Posterior cingulate gyrus (tissue), 11 donors: ENCODE measurements around the gene TTC13.

ENCODE experiments used
- DNase-seq, 10 donors: peaks; one replicate each; pipeline versions ENCODE4 v3.0.0 to v3.0.0-alpha.2; 2020 to 2021; ENCODE audit warnings: mixed read lengths in 3 of 10
- intact Hi-C: fragments of 100-400 bp; cut with DNase I; formaldehyde crosslinking; loops from one replicate; pipeline ENCODE4 v1.15.1; 2023

Gene TTC13

GRCh38 chr1:230860617-230861384, 117.9 kb downstream of the TTC13 start:
- DNase-seq = no peak
- intact Hi-C loops = no loop called here

- DNase-seq = peak; percentile 76 to 97 (median 80)
- intact Hi-C loops = loop anchor here (1.0 to 5.0 kb wide), 2 partner anchors 37 to 52 kb away; no protein-coding TSS in a partner anchor
Observed at GRCh38 chr1:230858918-230859729, 119.5 kb downstream of the TTC13 start.

- intact Hi-C loops = loop anchor here (5.0 kb wide), 1 partner anchor 36 kb away; no protein-coding TSS in a partner anchor
- DNase-seq = no peak
Observed at GRCh38 chr1:230858236-230858820, 120.3 kb downstream of the TTC13 start.

- DNase-seq = no peak
- intact Hi-C loops = loop anchor here (5.0 kb wide), 1 partner anchor 36 kb away; no protein-coding TSS in a partner anchor
Observed at GRCh38 chr1:230857822-230858221, 120.8 kb downstream of the TTC13 start.

- intact Hi-C loops = loop anchor here (5.0 kb wide), 1 partner anchor 35 kb away; no protein-coding TSS in a partner anchor
- DNase-seq = peak; percentile 52 to 96 (median 75)
Observed at GRCh38 chr1:230857077-230857476, 121.6 kb downstream of the TTC13 start.
